HCT116 (cell line): ENCODE measurements around the gene RREB1.

Source experiments
- EZH2 ChIP-seq: fragments of 200-600 bp; sonication (generic); IDR thresholded peaks from 2 replicates; pipeline ENCODE4 v1.6.1; 2017; ENCODE audit warnings: antibody characterized with exemption, mixed run types
- EZH2phosphoT487 ChIP-seq: fragments of 200-600 bp; IDR thresholded peaks from 2 replicates; pipeline ENCODE4 v1.6.1; 2018; ENCODE audit warnings: antibody characterized with exemption, borderline replicate concordance
- POLR2A ChIP-seq: IDR thresholded peaks from 2 replicates; pipeline ENCODE4 v1.7.0; 2011; ENCODE audit warnings: borderline replicate concordance; ENCODE audit not compliant: insufficient read depth, insufficient read length; ENCODE audit errors: extremely low read depth
- RAD21 ChIP-seq: IDR thresholded peaks from 2 replicates; pipeline ENCODE4 v1.6.1; 2012; ENCODE audit warnings: low read depth, mild to moderate bottlenecking
- SIN3A ChIP-seq: IDR thresholded peaks from 2 replicates; pipeline ENCODE4 v1.6.1; 2012; ENCODE audit warnings: low read depth
- TCF7L2 ChIP-seq: IDR thresholded peaks from 2 replicates; pipeline ENCODE4 v1.7.0; 2011; ENCODE audit warnings: borderline replicate concordance, inconsistent platforms; ENCODE audit not compliant: insufficient read depth, insufficient read length; ENCODE audit errors: extremely low read depth
- ZBTB33 ChIP-seq: IDR thresholded peaks from 2 replicates; pipeline ENCODE4 v1.6.1; 2011; ENCODE audit warnings: mild to moderate bottlenecking, low read length, moderate library complexity; ENCODE audit not compliant: insufficient replicate concordance; ENCODE audit errors: extremely low read depth
- ZNF274 ChIP-seq: fragments of 200-500 bp; sonication (Bioruptor generic); IDR thresholded peaks from 2 replicates; pipeline ENCODE4 v1.6.1; 2014; ENCODE audit warnings: mild to moderate bottlenecking, low read depth, low read length, inconsistent platforms
- TF ChIP-seq, protein P1 (sequence below), 3 experiments: fragments of 200-600 bp in 1 of 3; sonication (generic) in 1 of 3; IDR thresholded peaks in 2 of 3; conservative IDR thresholded peaks in 1 of 3; 2 replicates each; pipeline ENCODE4 v1.5.1; 2012 to 2017; ENCODE audit warnings: low read depth in 2 of 3, low read length in 2 of 3, antibody characterized with exemption in 1 of 3, borderline replicate concordance in 1 of 3, control low read depth in 1 of 3, mild to moderate bottlenecking in 1 of 3, mixed read lengths in 1 of 3, mixed run types in 1 of 3, moderate library complexity in 1 of 3; ENCODE audit not compliant: insufficient read depth in 1 of 3

DNA sequence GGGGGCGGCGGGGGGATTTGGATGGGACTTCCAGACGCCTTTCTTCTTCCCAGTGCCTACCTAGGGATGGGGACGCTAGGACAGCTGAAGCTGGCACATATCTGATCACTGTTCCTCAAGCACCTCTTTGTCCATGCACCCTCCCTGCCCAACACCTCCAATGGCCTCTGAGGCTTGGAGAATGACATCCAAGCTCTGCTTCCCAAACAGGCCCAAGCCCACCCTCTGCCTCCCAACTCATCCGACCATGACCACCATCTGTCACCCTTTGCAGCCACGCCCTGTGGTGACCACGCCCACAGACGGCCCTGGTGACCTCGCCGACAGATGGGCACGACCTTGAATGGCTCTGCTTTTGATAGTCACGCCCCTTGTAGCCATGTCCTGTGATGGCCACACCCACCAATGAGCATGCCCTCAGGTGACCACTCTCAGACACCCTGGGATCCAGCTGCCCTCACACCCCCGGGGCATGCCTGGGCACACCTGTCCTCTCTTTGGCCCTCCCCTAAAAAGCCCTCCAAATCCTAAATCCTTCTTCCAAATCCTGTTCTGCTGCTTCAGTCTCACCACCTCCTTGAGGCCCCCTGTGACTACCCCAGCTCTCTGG is 154.2 kb downstream of the RREB1 start:
- TF ChIP-seq, protein P1, sequence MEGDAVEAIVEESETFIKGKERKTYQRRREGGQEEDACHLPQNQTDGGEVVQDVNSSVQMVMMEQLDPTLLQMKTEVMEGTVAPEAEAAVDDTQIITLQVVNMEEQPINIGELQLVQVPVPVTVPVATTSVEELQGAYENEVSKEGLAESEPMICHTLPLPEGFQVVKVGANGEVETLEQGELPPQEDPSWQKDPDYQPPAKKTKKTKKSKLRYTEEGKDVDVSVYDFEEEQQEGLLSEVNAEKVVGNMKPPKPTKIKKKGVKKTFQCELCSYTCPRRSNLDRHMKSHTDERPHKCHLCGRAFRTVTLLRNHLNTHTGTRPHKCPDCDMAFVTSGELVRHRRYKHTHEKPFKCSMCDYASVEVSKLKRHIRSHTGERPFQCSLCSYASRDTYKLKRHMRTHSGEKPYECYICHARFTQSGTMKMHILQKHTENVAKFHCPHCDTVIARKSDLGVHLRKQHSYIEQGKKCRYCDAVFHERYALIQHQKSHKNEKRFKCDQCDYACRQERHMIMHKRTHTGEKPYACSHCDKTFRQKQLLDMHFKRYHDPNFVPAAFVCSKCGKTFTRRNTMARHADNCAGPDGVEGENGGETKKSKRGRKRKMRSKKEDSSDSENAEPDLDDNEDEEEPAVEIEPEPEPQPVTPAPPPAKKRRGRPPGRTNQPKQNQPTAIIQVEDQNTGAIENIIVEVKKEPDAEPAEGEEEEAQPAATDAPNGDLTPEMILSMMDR (IDR thresholded peaks at IDR 0.05 in 2 of 3, conservative IDR thresholded peaks at IDR 0.05 in 1 of 3; ENCODE audit: borderline replicate concordance in 1 of 3, insufficient read depth in 1 of 3, low read depth in 2 of 3, low read length in 2 of 3), result no peak
- no peak for TF ChIP-seq RAD21
- TF ChIP-seq ZBTB33, result no peak
- no peak for TF ChIP-seq TCF7L2
- no peak for TF ChIP-seq ZNF274
- no peak for TF ChIP-seq EZH2phosphoT487
- TF ChIP-seq POLR2A, result no peak
- no peak for TF ChIP-seq EZH2
- TF ChIP-seq SIN3A, result no peak
